ENCODE results near the gene ZNF787.

DNA sequence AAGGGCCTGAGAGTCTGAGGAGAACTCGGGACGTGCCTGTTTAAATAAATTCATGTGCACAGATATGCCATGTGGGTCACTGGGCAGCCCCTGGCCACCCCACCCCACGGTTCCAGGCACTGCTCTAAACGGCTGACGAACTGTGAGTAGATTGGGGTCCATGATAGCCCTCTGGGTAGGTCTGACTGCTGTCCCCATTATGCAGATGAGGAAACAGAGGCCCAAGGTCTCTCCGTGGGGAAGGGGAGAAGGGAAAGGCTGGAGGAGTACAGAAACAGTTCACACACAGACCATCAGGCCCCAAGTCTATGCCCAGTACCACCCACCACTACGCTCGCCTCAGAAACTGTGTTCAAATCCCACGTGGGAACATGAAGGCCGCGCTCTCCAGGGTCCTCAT lies 14.1 kb downstream of the ZNF787 start:
- TF ChIP-seq, protein P1, sequence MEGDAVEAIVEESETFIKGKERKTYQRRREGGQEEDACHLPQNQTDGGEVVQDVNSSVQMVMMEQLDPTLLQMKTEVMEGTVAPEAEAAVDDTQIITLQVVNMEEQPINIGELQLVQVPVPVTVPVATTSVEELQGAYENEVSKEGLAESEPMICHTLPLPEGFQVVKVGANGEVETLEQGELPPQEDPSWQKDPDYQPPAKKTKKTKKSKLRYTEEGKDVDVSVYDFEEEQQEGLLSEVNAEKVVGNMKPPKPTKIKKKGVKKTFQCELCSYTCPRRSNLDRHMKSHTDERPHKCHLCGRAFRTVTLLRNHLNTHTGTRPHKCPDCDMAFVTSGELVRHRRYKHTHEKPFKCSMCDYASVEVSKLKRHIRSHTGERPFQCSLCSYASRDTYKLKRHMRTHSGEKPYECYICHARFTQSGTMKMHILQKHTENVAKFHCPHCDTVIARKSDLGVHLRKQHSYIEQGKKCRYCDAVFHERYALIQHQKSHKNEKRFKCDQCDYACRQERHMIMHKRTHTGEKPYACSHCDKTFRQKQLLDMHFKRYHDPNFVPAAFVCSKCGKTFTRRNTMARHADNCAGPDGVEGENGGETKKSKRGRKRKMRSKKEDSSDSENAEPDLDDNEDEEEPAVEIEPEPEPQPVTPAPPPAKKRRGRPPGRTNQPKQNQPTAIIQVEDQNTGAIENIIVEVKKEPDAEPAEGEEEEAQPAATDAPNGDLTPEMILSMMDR (IDR thresholded peaks at IDR 0.05; ENCODE audit: low read depth, low read length, missing input control), result no peak
- TF ChIP-seq RXRA (IDR thresholded peaks at IDR 0.05), result no peak
- no peak for TF ChIP-seq YY1 (IDR thresholded peaks at IDR 0.05)
- TF ChIP-seq JUND (IDR thresholded peaks at IDR 0.05), result no peak
- no peak for TF ChIP-seq TAF1 (conservative IDR thresholded peaks at IDR 0.05)
- no peak for TF ChIP-seq HNF4A (conservative IDR thresholded peaks at IDR 0.05)
- TF ChIP-seq SP1 (IDR thresholded peaks at IDR 0.05), result no peak
- TF ChIP-seq FOXA1 (IDR thresholded peaks at IDR 0.05), result no peak
- no peak for TF ChIP-seq RAD21 (IDR thresholded peaks at IDR 0.05)
- TF ChIP-seq, protein P2, sequence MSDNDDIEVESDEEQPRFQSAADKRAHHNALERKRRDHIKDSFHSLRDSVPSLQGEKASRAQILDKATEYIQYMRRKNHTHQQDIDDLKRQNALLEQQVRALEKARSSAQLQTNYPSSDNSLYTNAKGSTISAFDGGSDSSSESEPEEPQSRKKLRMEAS (IDR thresholded peaks at IDR 0.05), result no peak
- no peak for TF ChIP-seq GABPA (IDR thresholded peaks at IDR 0.05 in 1 of 2, conservative IDR thresholded peaks at IDR 0.05 in 1 of 2)

All from liver (tissue), 3 donors.